Fibroblast of the aortic adventitia (primary cell): Measurements from ENCODE around the gene LNX2. TPM values are rescaled to one million over a fixed set of nuclear protein-coding genes. Genes with fewer than 3 reads are reported as not detected.

Source experiments
- DNase-seq: peaks from one replicate; pipeline ENCODE4 v3.0.0-alpha.2; 2010; ENCODE audit warnings: low read depth
- H3K4me3 ChIP-seq: 2 replicates; pipeline ENCODE4 v1.5.1; 2011; ENCODE audit warnings: low read depth, mild to moderate bottlenecking, control low read depth, low read length, moderate library complexity
- total RNA-seq: library from RNA; depleted of rRNA; stranded (reverse); fragments of >200 nt; gene quantifications from 2 replicates; pipeline ENCODE4 v1.2.3, GENCODE V29; 2012; ENCODE audit warnings: low replicate concordance
- TF ChIP-seq, protein P1 (sequence below): IDR thresholded peaks from 2 replicates; pipeline ENCODE4 v1.5.1; 2011; ENCODE audit warnings: mild to moderate bottlenecking, low read length, control low read depth, inconsistent platforms; ENCODE audit not compliant: insufficient read depth

The LNX2 gene
- total RNA-seq, 1 donor, result 6.1 TPM

DNA sequence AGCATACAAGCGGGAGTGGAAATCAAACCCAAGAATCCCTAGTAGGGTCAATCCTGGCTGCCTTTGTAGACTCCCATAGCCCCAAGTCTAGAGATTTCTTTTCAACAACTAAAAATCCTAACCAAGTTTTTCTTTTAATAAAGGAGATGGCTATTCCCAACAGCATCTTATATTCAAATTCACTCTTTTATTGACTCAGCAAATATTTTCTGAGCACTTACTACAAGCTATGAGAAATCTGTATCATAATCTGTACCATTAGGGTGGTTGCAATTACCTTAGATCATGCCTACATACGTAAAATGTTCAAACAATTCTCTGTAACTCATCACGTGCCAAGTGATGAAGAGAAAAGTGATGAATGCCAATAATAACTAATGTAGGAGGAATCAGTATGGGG lies 54.5 kb downstream of the LNX2 start:
- TF ChIP-seq, protein P1, sequence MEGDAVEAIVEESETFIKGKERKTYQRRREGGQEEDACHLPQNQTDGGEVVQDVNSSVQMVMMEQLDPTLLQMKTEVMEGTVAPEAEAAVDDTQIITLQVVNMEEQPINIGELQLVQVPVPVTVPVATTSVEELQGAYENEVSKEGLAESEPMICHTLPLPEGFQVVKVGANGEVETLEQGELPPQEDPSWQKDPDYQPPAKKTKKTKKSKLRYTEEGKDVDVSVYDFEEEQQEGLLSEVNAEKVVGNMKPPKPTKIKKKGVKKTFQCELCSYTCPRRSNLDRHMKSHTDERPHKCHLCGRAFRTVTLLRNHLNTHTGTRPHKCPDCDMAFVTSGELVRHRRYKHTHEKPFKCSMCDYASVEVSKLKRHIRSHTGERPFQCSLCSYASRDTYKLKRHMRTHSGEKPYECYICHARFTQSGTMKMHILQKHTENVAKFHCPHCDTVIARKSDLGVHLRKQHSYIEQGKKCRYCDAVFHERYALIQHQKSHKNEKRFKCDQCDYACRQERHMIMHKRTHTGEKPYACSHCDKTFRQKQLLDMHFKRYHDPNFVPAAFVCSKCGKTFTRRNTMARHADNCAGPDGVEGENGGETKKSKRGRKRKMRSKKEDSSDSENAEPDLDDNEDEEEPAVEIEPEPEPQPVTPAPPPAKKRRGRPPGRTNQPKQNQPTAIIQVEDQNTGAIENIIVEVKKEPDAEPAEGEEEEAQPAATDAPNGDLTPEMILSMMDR, result no peak
- no peak for DNase-seq

DNA sequence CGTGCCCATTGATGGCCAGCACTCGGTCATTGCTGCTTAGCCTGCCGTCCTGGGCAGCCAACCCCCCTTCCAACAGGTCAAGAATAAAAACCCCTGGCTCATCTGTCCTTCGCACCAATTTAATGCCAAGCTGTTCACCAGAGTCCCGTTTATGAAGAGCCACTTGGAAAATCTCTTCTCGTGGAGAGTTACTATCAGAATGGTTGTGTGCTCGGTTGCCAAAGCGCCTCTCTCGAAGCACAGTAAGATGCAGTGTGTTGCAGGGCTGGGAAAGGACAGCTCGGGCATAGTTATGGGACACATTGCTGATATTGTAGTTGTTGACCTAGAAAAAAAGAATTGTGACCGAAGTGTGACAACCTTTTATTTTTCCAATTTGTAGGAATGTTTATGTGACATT lies 57.9 kb downstream of the LNX2 start:
- TF ChIP-seq, protein P1, result no peak
- no peak for DNase-seq
- no peak overlapping the region for H3K4me3 ChIP-seq

More for the DNA sequence above, 54.5 kb downstream of the LNX2 start:
- no peak overlapping the region for H3K4me3 ChIP-seq

DNA sequence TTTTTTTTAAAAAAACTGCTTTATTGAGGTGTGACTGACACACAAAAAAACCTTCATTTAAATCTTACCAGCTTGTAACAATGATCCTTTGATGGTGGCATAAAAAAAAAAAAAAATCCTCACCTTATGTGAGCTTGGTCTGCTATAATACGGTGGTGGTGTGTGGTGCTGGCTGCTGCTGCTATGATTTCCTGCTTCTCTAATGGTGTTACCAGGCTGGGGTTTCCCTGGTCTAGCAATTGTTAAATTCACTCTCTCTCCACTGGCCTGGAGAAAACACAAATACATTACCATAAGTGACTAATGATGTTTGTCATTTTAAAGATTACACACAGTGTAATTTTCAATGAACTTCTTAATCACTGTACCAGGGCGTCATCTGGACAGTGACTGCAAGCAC lies 60.6 kb downstream of the LNX2 start:
- H3K4me3 ChIP-seq, result no peak overlapping the region
- no peak for DNase-seq
- TF ChIP-seq, protein P1, result no peak

DNA sequence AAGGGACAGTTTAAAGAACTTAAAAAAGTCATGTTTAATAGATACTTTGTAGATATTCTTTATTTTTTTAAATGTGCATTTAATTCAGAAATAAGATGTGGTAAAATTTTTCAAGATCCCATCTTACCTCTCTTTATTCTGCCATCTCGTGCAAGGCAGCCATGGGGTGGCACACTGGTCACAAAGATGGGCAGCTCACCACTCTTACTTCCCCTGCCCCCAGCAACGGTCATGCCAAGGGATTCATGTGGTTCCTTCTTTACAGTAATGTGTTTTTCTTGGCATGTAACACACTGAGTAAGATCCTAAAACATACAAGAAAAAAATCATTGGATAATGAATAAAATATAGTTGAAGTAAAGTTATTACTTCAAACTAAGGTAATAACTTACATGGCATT lies 64.2 kb downstream of the LNX2 start:
- TF ChIP-seq, protein P1, result peak; percentile 29
- peak; percentile 84 for DNase-seq
- no peak overlapping the region for H3K4me3 ChIP-seq

DNA sequence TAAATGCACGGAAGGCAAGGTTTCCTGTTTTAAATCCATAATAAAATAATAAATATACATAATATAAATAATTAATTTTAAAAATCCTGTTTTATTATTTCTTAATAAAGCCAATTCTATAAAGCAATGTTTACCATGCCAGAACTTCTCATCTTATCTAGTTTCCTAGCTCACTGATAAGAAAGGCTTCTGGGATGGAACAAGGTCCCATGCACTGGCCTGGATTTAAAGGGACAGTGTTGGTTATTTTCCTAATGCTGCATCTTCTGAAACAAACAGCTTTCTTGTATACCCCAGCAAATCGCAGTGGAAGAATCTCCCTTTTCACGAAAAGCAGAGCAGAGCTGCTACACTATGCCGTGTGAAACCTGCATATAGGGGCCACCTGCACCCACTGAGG lies 68.8 kb downstream of the LNX2 start:
- no peak for DNase-seq
- TF ChIP-seq, protein P1, result no peak
- no peak overlapping the region for H3K4me3 ChIP-seq

DNA sequence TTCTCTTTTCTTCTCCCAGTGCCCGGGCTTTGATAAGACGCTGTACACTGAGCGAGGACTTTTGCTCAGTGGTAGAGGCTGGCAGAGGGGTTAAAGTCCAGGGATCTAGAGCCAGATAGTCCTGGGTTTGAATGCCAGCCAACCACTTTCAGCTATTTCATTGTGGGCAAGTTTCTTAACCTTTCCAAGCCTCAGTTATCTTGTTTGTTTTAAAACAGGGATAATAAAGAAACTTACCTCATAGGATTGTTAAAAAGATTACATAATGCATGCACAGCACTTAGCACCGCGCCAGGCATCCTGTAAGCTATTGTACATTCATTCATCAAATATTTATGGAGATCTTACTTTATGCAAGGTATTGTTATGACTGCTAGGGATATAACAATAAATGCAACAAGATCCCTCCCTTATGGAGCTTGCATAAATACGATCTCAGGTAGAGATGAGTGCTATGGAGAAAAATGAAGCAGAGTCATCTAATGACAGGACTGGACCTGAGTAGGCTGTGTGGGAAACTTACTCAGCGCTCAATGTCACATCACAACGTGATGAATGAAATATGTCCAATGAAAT lies 70.8 kb downstream of the LNX2 start:
- DNase-seq, result no peak
- TF ChIP-seq, protein P1, result no peak
- no peak overlapping the region for H3K4me3 ChIP-seq

DNA sequence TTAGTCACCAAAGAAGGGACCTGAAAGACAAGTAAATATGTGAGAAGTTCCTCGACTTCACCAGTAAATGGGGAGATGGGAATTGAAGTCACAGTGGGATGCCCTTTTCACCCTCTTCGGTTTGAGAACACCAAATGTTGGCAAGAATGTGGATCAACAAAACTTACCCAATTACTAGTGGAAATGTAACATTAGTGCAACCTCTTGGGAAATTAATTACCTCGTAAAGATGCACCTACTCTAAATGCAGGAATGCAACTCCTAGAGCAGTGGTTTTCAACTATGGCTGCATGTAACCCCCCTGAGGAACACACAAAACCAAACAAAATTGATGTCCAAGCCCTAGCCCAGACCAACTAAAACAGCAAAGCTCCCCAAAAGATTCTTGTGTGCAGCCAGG lies 78.1 kb downstream of the LNX2 start:
- TF ChIP-seq, protein P1, result no peak
- no peak overlapping the region for H3K4me3 ChIP-seq
- DNase-seq, result no peak
